ENCODE results near the gene DTYMK. TPM values are rescaled to one million over a fixed set of nuclear protein-coding genes. Genes with fewer than 3 reads are reported as not detected.

Gene DTYMK
- polyA plus RNA-seq, 1 donor from 2014 or later: 40.5 TPM

DNA sequence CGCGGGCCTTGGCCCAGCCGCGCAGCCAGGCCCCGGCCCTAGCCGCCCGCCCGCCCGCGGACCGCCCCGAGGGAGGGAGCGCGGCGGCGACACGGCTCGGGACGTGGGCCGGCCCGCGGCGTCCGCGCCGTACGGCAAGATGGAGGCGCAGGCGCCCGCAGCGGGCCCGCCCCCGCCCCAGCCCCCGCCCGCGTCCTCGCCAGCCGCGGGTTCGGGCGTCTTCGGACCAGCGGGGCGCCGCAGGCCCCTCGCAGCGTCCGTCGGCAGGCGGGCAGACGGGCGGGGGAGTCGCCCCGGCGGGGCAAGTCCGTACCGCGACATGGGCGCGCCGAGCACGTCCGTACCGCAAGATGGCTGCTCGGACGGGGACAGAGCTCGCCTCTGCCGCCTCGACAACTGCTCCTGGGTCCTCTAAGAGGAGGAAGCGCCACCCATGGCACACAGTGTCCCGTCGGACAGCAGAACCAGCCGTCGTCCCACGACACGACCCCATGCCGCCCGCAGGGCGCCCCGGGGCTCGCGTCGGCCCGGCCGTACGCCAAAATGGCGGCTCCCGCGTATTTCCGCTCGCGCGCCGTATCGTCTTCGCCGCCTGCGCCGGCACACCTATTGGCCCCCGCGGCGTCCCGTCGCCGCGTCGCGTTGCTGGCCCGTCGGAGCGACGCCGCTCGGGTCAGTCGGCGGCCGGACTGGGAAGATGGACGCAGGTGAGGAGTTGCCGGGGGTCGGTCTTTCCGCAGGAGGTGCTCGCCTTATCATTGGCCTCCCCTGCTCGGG is 49.4 kb downstream of the DTYMK start, which contains the start of the genes ATG4B and THAP4:
Gene ATG4B (plus strand): TSS at position 676 of the 777 bp plus-strand sequence. CDS start 22 bp downstream, at position 698.
Gene THAP4 (minus strand): TSS at position 141 of the 777 bp plus-strand sequence. CDS start 141 bp downstream, outside the sequence.
- H3K4me3 Mint-ChIP-seq: peak within 1 kb of the TSS; percentile 89 to 96 (median 92)
- peaks cover 21 to 42% (median 30%) of the 10 kb centered on the region in 3 donors for H3K4me1 Mint-ChIP-seq
- no peaks in the 10 kb centered on the region for H3K9me3 Mint-ChIP-seq
- H3K27me3 Mint-ChIP-seq: no peaks in the 10 kb centered on the region
- H3K36me3 Mint-ChIP-seq: peaks cover 4% of the 10 kb centered on the region
- peak within 1 kb of the TSS; percentile 86 to 91 (median 88) for H3K27ac Mint-ChIP-seq

DNA sequence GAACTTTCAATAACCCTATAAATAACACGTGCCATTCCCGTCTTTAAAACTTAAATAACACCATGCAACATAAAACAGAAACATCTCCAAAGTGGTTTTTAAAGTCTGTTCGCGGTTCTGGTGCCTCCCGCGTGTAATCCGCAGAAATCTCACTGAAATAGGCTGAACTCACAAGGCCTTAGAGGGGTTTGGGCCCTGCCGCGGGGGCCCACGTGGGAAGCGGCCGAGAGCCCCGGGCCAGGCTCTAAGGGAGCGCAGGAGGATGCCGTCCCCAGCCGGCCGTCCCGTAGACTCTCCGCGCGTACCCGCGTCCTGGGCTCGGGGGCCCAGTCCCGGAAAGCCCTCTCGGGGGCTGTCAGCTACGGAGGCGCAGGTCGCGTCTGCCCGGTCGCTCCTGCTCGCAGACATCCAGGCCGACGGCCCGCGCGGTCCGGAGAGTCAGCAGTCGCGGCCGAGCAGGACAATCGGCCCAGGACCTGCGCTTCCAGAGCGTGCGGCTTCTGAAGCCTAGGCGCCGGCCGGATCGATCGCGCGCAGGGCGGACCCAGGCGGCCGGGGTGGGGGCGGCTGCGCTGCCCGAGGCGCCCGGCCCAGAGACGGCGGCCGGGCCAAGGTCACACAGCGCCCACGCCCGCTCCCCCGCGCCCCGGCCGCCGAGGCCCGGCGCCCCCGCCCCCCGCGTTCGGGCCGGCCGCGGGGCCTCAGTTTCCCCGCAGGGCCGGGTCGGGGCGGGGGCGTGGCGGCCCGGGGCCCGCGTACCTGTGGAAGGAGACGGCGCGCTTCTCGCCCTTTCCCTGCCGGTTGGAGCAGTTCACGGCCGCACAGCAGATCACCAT is 50.2 kb downstream of the DTYMK start:
- H3K36me3 Mint-ChIP-seq: peaks cover 4% of the 10 kb centered on the region
- peak overlapping the region; percentile 29 to 78 (median 68) for H3K27ac Mint-ChIP-seq
- H3K4me1 Mint-ChIP-seq: peaks cover 21 to 36% (median 22%) of the 10 kb centered on the region in 3 donors
- no peaks in the 10 kb centered on the region for H3K9me3 Mint-ChIP-seq
- H3K27me3 Mint-ChIP-seq: no peaks in the 10 kb centered on the region
- peak overlapping the region; percentile 79 to 93 (median 84) for H3K4me3 Mint-ChIP-seq

- peak overlapping the region; percentile 29 to 78 (median 68) for H3K27ac Mint-ChIP-seq
- peak overlapping the region; percentile 79 to 93 (median 84) for H3K4me3 Mint-ChIP-seq
- H3K9me3 Mint-ChIP-seq: no peaks in the 10 kb centered on the region
- H3K27me3 Mint-ChIP-seq: no peaks in the 10 kb centered on the region
- peaks cover 19 to 33% (median 21%) of the 10 kb centered on the region in 3 donors for H3K4me1 Mint-ChIP-seq
- H3K36me3 Mint-ChIP-seq: peaks cover 4% of the 10 kb centered on the region
Observed at GRCh38 chr2:241635756-241636155, 50.9 kb downstream of the DTYMK start.

- H3K27me3 Mint-ChIP-seq: no peaks in the 10 kb centered on the region
- H3K4me1 Mint-ChIP-seq: peaks cover 12 to 26% (median 25%) of the 10 kb centered on the region in 3 donors
- no peak overlapping the region for H3K27ac Mint-ChIP-seq
- H3K4me3 Mint-ChIP-seq: no peak overlapping the region
- no peaks in the 10 kb centered on the region for H3K36me3 Mint-ChIP-seq
- H3K9me3 Mint-ChIP-seq: no peaks in the 10 kb centered on the region
Observed at GRCh38 chr2:241633561-241633960, 53.1 kb downstream of the DTYMK start.

GRCh38 chr2:241632478-241633325 is 53.9 kb downstream of the DTYMK start:
- peaks cover 9 to 20% (median 19%) of the 10 kb centered on the region in 3 donors for H3K4me1 Mint-ChIP-seq
- peak overlapping the region in 1 of 4 donors; percentile 68 for H3K4me3 Mint-ChIP-seq
- no peaks in the 10 kb centered on the region for H3K36me3 Mint-ChIP-seq
- no peak overlapping the region for H3K27ac Mint-ChIP-seq
- no peaks in the 10 kb centered on the region for H3K9me3 Mint-ChIP-seq
- H3K27me3 Mint-ChIP-seq: no peaks in the 10 kb centered on the region

- H3K9me3 Mint-ChIP-seq: no peaks in the 10 kb centered on the region
- H3K27me3 Mint-ChIP-seq: no peaks in the 10 kb centered on the region
- H3K27ac Mint-ChIP-seq: no peak overlapping the region
- H3K36me3 Mint-ChIP-seq: no peaks in the 10 kb centered on the region
- H3K4me3 Mint-ChIP-seq: peak overlapping the region in 1 of 4 donors; percentile 71
- H3K4me1 Mint-ChIP-seq: peaks cover 8 to 16% (median 12%) of the 10 kb centered on the region in 3 donors
Observed at GRCh38 chr2:241629762-241630435, 56.7 kb downstream of the DTYMK start.

GRCh38 chr2:241627675-241628074 is 58.9 kb downstream of the DTYMK start:
- no peak overlapping the region for H3K4me3 Mint-ChIP-seq
- H3K36me3 Mint-ChIP-seq: no peaks in the 10 kb centered on the region
- H3K9me3 Mint-ChIP-seq: no peaks in the 10 kb centered on the region
- H3K4me1 Mint-ChIP-seq: peaks cover 6 to 14% (median 9%) of the 10 kb centered on the region in 3 donors
- H3K27me3 Mint-ChIP-seq: no peaks in the 10 kb centered on the region
- H3K27ac Mint-ChIP-seq: no peak overlapping the region

Other genes with a start within 250 kb of the DTYMK start
- gene STK25, start 178.2 kb downstream of the DTYMK start, polyA plus RNA-seq: 90.5 TPM
- 0.08 TPM for gene BOK, start 128.1 kb downstream of the DTYMK start, polyA plus RNA-seq
- 39.6 TPM for gene THAP4, start 49.7 kb downstream of the DTYMK start, polyA plus RNA-seq
- 59.3 TPM for gene ATG4B, start 49.1 kb downstream of the DTYMK start, polyA plus RNA-seq
- gene ING5, start 15.2 kb upstream of the DTYMK start, polyA plus RNA-seq: 34.0 TPM
- 7.7 TPM for gene D2HGDH, start 47.8 kb upstream of the DTYMK start, polyA plus RNA-seq
- gene GAL3ST2, start 90.0 kb upstream of the DTYMK start, polyA plus RNA-seq: not detected
- gene NEU4, start 122.4 kb upstream of the DTYMK start, polyA plus RNA-seq: not detected
- gene PDCD1, start 172.1 kb upstream of the DTYMK start, polyA plus RNA-seq: 0.19 TPM
- not detected for gene RTP5, start 182.9 kb upstream of the DTYMK start, polyA plus RNA-seq

Data from IgD-negative memory B cell (primary cell).